ENCODE measurements around the gene PHF2.

PHF2 gene

DNA sequence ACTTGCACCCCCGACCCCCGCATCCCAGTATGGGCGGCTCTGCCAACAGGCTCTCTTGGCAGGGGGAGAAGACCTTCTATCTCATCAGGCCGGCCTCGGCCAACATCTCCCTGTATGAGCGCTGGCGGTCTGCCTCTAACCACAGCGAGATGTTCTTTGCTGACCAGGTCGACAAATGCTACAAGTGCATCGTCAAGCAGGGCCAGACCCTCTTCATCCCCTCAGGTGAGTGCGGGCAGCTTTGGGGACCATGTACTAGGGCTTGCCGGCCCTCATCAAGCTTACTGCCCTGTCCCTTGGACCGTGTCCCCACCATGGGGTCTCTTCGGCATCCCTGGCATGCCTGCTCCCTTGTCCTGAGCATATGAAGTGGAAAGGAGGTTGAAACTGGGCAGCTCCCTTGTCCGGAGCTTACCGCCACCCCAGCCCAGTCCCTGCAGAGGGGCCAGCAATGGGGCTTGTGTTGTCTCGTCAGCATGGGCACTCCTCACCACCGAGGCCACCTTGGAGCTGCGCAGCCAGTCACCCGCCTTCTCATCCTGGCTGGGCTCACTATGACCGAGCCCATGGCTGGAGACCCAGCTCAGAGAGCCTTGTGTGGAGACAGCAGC, 78.1 kb downstream of the PHF2 start:
- TF ChIP-seq Cebpa-rat (IDR thresholded peaks at IDR 0.05), result no peak
- Histone ChIP-seq H3K9ac (no peak overlapping the region), H3K27ac (no peak overlapping the region), H3K4me3 (no peak overlapping the region), H3K36me3 (peaks cover 86 to 100% (median 99%) of the 10 kb centered on the region in 11 experiments), H3K27me3 (no peaks in the 10 kb centered on the region), H3K4me1 (no peaks in the 10 kb centered on the region), H4K20me1 (peaks cover 0 to 44% (median 4%) of the 10 kb centered on the region in 11 experiments; a peak in 9 of 22 replicates), H3K9me3 (replicated peaks in 1 of 11) (peaks cover 0 to 7% (median 0%) of the 10 kb centered on the region in 11 experiments; a peak in 2 of 22 replicates), H3K4me2 (no peak overlapping the region)

DNA sequence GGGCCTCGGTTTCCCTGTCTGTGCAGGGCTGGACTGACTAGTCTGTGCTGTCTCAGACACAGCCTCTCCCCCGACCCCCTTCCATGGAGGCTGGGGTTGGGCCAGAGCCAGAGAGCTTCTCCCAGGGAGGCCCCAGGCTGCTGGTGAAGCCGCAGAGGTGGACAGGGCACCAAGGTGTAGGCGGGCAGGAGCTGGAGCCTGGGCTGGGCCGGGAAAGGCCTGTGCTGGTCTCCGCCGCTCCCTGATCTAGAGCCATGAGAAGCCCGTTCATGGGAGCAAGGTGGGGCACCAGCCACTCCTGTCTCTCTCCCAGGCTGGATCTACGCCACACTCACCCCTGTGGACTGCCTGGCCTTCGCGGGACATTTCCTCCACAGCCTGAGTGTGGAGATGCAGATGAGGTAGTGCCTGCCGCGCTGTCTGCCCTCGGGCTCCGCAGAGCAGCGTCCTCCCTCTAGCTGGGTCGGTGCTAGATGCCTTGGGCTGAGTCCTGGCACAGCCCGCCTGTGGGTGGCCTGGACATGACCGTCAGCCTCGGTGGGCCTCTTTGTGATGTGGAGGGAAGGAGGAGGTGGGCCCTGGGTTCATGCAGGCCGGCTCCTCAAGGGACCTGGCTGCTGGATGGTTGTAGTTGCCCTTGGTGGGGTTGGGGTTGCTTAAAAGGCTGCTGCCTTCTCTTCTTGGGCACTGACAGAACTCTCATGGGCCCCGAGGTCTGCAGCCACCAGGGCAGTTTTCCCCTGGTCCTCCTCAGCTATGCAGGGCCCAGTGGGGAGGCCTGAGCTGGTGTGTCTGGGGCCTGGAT, 79.4 kb downstream of the PHF2 start:
- H3K9me3 ChIP-seq (replicated peaks in 1 of 11), result peaks cover 0 to 9% (median 0%) of the 10 kb centered on the region in 11 experiments; a peak in 4 of 22 replicates
- H3K4me2 ChIP-seq, result no peak overlapping the region
- no peak overlapping the region for H3K9ac ChIP-seq
- no peak for TF ChIP-seq Cebpa-rat (IDR thresholded peaks at IDR 0.05)
- H3K27ac ChIP-seq, result no peak overlapping the region
- H3K4me3 ChIP-seq, result no peak overlapping the region
- no peaks in the 10 kb centered on the region for H3K27me3 ChIP-seq
- no peaks in the 10 kb centered on the region for H3K4me1 ChIP-seq
- peaks cover 84 to 99% (median 97%) of the 10 kb centered on the region in 11 experiments for H3K36me3 ChIP-seq
- H4K20me1 ChIP-seq, result peaks cover 0 to 44% (median 4%) of the 10 kb centered on the region in 11 experiments; a peak in 9 of 22 replicates

GRCh38 chr9:93656426-93657239, 80.2 kb downstream of the PHF2 start:
- no peak overlapping the region for H3K27ac ChIP-seq
- H4K20me1 ChIP-seq, result peaks cover 0 to 44% (median 3%) of the 10 kb centered on the region in 11 experiments; a peak in 9 of 22 replicates
- H3K9me3 ChIP-seq (replicated peaks in 1 of 11), result peaks cover 0 to 9% (median 0%) of the 10 kb centered on the region in 11 experiments; a peak in 4 of 22 replicates
- no peak for TF ChIP-seq Cebpa-rat (IDR thresholded peaks at IDR 0.05)
- no peak overlapping the region for H3K4me3 ChIP-seq
- no peaks in the 10 kb centered on the region for H3K27me3 ChIP-seq
- no peak overlapping the region for H3K9ac ChIP-seq
- no peak overlapping the region for H3K4me2 ChIP-seq
- H3K4me1 ChIP-seq, result no peaks in the 10 kb centered on the region
- H3K36me3 ChIP-seq, result peaks cover 76 to 99% (median 95%) of the 10 kb centered on the region in 11 experiments

DNA sequence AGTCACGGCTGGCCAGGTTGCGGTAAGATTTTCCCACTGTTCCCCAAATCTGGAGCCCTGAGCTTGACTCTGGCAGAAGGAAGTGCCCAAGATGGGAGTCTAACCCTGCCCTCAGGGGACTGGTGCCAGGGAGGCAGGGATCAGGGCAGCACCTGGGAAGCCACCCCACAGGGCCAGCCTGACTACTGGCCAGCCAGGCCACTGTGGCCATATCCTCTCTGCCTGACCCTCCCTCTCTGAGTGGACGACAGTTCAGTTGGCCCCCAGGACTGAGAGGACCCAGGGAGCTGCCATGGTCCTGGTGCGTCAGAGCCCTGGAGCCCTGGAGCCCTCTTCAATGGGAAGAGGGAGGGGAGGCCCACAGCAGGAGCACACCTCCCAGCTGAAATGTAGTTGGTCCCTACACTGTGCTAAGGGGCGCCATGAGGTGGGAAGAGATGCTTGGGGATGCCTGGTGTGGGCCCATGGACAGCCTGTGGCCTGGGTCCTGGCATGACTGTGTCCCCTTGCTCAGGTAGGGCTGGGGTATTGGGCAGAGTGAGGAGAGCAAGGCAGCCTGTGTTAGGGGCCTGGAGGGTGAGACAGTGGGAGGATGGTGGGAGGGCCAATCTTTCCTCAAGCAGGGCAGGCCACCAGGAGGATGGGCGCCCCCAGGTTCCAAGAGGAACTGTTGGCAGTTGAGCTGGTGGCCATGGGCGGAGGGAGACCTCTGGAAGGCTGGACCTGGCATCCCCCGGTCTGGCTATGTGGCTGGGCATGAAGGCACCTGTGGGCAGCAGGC, 81.1 kb downstream of the PHF2 start:
- no peak overlapping the region for H3K4me3 ChIP-seq
- peaks cover 0 to 9% (median 0%) of the 10 kb centered on the region in 11 experiments; a peak in 4 of 22 replicates for H3K9me3 ChIP-seq (replicated peaks in 1 of 11)
- H4K20me1 ChIP-seq, result peaks cover 0 to 42% (median 0%) of the 10 kb centered on the region in 11 experiments; a peak in 8 of 22 replicates
- H3K4me1 ChIP-seq, result no peaks in the 10 kb centered on the region
- H3K27me3 ChIP-seq, result no peaks in the 10 kb centered on the region
- no peak for TF ChIP-seq Cebpa-rat (IDR thresholded peaks at IDR 0.05)
- H3K9ac ChIP-seq, result no peak overlapping the region
- H3K4me2 ChIP-seq, result no peak overlapping the region
- no peak overlapping the region for H3K27ac ChIP-seq
- H3K36me3 ChIP-seq, result peaks cover 74 to 99% (median 96%) of the 10 kb centered on the region in 11 experiments

DNA sequence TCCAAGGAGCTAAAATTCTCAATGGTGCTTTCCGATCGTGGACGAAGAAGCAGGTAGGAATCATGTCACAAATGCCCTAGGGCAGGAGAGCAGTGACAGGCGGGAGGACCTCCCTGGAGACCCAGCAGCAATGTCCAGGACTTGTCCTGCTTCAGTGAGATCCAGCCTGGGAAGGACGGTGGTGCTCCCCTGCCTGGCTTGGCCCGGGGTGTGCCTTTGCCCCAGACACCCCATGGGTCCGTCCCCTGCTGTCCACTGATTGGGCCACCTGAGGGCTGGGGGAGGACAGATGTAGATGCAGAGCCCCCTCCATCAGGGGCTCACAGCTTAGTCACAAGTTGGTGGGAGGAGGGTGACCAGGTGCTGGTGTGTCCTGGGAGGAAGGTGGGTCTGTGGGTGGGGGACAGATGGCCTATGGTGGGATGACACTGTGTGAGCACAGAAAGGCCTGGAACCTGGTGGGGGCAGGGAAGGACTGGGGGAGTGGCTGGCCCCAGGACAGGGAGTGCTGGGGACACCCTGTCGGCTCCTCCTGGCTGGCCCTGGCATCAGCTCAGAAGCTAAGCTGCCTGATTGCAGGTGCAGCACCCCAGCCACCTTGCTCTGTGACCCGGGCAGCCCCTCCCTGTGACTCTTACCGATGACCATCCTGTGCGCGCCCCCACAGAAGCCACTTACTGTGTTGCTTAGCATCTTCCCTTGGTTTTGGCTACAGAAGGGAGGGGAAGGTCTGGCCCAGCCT, 82.0 kb downstream of the PHF2 start:
- no peak overlapping the region for H3K9ac ChIP-seq
- H3K4me1 ChIP-seq, result no peaks in the 10 kb centered on the region
- H3K27me3 ChIP-seq, result no peaks in the 10 kb centered on the region
- no peak for TF ChIP-seq Cebpa-rat (IDR thresholded peaks at IDR 0.05)
- no peak overlapping the region for H3K4me3 ChIP-seq
- peaks cover 75 to 99% (median 96%) of the 10 kb centered on the region in 11 experiments for H3K36me3 ChIP-seq
- H3K4me2 ChIP-seq, result no peak overlapping the region
- no peak overlapping the region for H3K27ac ChIP-seq
- peaks cover 0 to 33% (median 0%) of the 10 kb centered on the region in 11 experiments; a peak in 8 of 22 replicates for H4K20me1 ChIP-seq
- H3K9me3 ChIP-seq (replicated peaks in 1 of 11), result peaks cover 0 to 9% (median 0%) of the 10 kb centered on the region in 11 experiments; a peak in 4 of 22 replicates

DNA sequence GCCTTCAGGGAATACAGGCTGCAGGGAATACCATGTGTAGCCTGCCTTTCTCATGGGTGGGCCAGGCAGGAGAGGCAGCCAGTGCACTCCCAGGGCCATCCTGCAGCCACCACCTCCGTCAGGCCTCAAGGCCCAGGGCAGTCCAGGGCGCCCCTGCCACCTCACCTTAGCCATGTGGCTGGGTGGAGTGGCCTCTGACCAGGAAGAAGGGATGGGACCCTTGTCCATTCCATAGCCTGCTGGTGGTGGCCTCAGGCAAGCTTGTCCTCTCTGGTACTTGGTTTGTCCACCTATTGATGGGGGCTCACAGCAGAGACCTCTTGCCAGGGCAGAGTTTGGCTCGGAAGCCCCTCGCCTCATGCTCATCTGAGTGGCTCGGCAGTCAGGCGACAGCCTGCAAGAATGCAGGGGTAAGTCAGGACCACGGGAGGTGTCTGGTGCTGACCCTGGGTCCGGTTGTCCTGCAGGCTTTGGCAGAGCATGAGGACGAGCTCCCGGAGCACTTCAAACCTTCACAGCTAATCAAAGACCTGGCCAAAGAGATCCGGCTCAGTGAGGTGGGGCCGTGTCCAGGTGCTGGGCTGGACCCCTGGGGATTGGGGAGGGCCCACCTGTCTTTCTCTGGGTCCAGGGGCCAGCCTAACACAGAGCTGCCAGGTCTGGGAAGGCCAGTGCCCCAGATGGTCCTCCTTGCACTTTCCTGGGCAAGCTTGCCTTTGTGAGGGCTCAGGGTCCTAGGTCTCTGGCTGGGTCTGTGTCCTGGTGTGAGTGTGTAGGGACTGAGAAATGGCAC, 82.9 kb downstream of the PHF2 start:
- Histone ChIP-seq H3K9ac (no peak overlapping the region), H3K36me3 (peaks cover 73 to 99% (median 95%) of the 10 kb centered on the region in 11 experiments), H3K4me3 (no peak overlapping the region), H3K4me2 (no peak overlapping the region), H3K4me1 (no peaks in the 10 kb centered on the region), H3K9me3 (replicated peaks in 1 of 11) (peaks cover 0 to 9% (median 0%) of the 10 kb centered on the region in 11 experiments; a peak in 4 of 22 replicates), H3K27me3 (no peaks in the 10 kb centered on the region), H3K27ac (no peak overlapping the region), H4K20me1 (peaks cover 0 to 31% (median 0%) of the 10 kb centered on the region in 11 experiments; a peak in 5 of 22 replicates)
- TF ChIP-seq Cebpa-rat (IDR thresholded peaks at IDR 0.05), result no peak

GRCh38 chr9:93659837-93660177, 83.4 kb downstream of the PHF2 start:
- Histone ChIP-seq H3K4me2 (no peak overlapping the region), H3K4me3 (no peak overlapping the region), H3K9ac (no peak overlapping the region), H3K36me3 (peaks cover 71 to 99% (median 95%) of the 10 kb centered on the region in 11 experiments), H3K4me1 (no peaks in the 10 kb centered on the region), H4K20me1 (peaks cover 0 to 31% (median 0%) of the 10 kb centered on the region in 11 experiments; a peak in 4 of 22 replicates), H3K27ac (no peak overlapping the region), H3K9me3 (replicated peaks in 1 of 11) (peaks cover 0 to 9% (median 0%) of the 10 kb centered on the region in 11 experiments; a peak in 4 of 22 replicates), H3K27me3 (no peaks in the 10 kb centered on the region)
- no peak for TF ChIP-seq Cebpa-rat (IDR thresholded peaks at IDR 0.05)

All from BLaER1 treated with 17β-estradiol and CSF1 and Interleukin-3, amounts not matched to agents 10 nM and 100 nM (cell line).